Measurements from ENCODE around the gene FOXP1. TPM values are rescaled to one million over a fixed set of nuclear protein-coding genes. Genes with fewer than 3 reads are reported as not detected.

Gene FOXP1
- total RNA-seq, 4 donors from 2014 or later = 169 to 300 (median 202) TPM

- Histone ChIP-seq H3K27me3 (no peaks in the 10 kb centered on the region), H3K36me3 (peaks cover 0 to 5% of the 10 kb centered on the region in 2 donors), H3K4me1 (peaks cover 0 to 45% (median 2%) of the 10 kb centered on the region in 3 donors), H3K4me3 (no peak overlapping the region), H3K9me3 (no peaks in the 10 kb centered on the region), H3K27ac (no peak overlapping the region)
- no peak for ATAC-seq
- whole genome bisulfite sequencing, 2 donors (ENCODE audit: low coverage in 1 of 2) = 91 to 100% methylated on average over 1 to 3 of the region's 3 CpGs
- TF ChIP-seq CTCF (IDR thresholded peaks at IDR 0.05) (no peak), POLR2A (IDR thresholded peaks at IDR 0.05) (no peak), POLR2AphosphoS5 (IDR thresholded peaks at IDR 0.05) (no peak), EP300 (IDR thresholded peaks at IDR 0.05) (no peak)
These were observed 19.7 kb downstream of the FOXP1 start for GRCh38 chr3:71563827-71564226.

GRCh38 chr3:71562938-71563337 lies 20.6 kb downstream of the FOXP1 start:
- H3K36me3 ChIP-seq = peaks cover 0 to 5% of the 10 kb centered on the region in 2 donors
- H3K27me3 ChIP-seq = no peaks in the 10 kb centered on the region
- no peak overlapping the region for H3K4me3 ChIP-seq
- TF ChIP-seq POLR2A (IDR thresholded peaks at IDR 0.05) (no peak), POLR2AphosphoS5 (IDR thresholded peaks at IDR 0.05) (no peak), CTCF (IDR thresholded peaks at IDR 0.05) (no peak), EP300 (IDR thresholded peaks at IDR 0.05) (no peak)
- H3K9me3 ChIP-seq = no peaks in the 10 kb centered on the region
- peaks cover 0 to 37% (median 2%) of the 10 kb centered on the region in 3 donors for H3K4me1 ChIP-seq
- no peak overlapping the region for H3K27ac ChIP-seq
- ATAC-seq = no peak

GRCh38 chr3:71560665-71561064 lies 22.9 kb downstream of the FOXP1 start:
- peaks cover 0 to 4% of the 10 kb centered on the region in 2 donors for H3K36me3 ChIP-seq
- no peak overlapping the region for H3K4me3 ChIP-seq
- TF ChIP-seq POLR2A (IDR thresholded peaks at IDR 0.05) = no peak
- no peak for TF ChIP-seq EP300 (IDR thresholded peaks at IDR 0.05)
- TF ChIP-seq POLR2AphosphoS5 (IDR thresholded peaks at IDR 0.05) = no peak
- no peak for TF ChIP-seq CTCF (IDR thresholded peaks at IDR 0.05)
- no peak for ATAC-seq
- 90 to 93% methylated on average over 1 to 2 of the region's 2 CpGs for WGBS, 2 donors (ENCODE audit: low coverage in 1 of 2)
- H3K4me1 ChIP-seq = peaks cover 0 to 15% (median 2%) of the 10 kb centered on the region in 3 donors
- no peak overlapping the region for H3K27ac ChIP-seq
- no peaks in the 10 kb centered on the region for H3K9me3 ChIP-seq
- no peaks in the 10 kb centered on the region for H3K27me3 ChIP-seq

- H3K36me3 ChIP-seq = no peaks in the 10 kb centered on the region
- WGBS, 2 donors (ENCODE audit: low coverage in 1 of 2) = 83 to 93% methylated on average over 1 to 3 of the region's 4 CpGs
- H3K27me3 ChIP-seq = no peaks in the 10 kb centered on the region
- H3K4me3 ChIP-seq = no peak overlapping the region
- peaks cover 0 to 15% (median 2%) of the 10 kb centered on the region in 3 donors for H3K4me1 ChIP-seq
- ATAC-seq = no peak
- H3K27ac ChIP-seq = no peak overlapping the region
- TF ChIP-seq POLR2AphosphoS5 (IDR thresholded peaks at IDR 0.05) = no peak
- no peak for TF ChIP-seq POLR2A (IDR thresholded peaks at IDR 0.05)
- no peak for TF ChIP-seq CTCF (IDR thresholded peaks at IDR 0.05)
- TF ChIP-seq EP300 (IDR thresholded peaks at IDR 0.05) = no peak
- no peaks in the 10 kb centered on the region for H3K9me3 ChIP-seq
These were observed 23.9 kb downstream of the FOXP1 start for GRCh38 chr3:71559578-71560162.

GRCh38 chr3:71559021-71559420 lies 24.5 kb downstream of the FOXP1 start:
- TF ChIP-seq CTCF (IDR thresholded peaks at IDR 0.05) (no peak), POLR2A (IDR thresholded peaks at IDR 0.05) (no peak), EP300 (IDR thresholded peaks at IDR 0.05) (no peak), POLR2AphosphoS5 (IDR thresholded peaks at IDR 0.05) (no peak)
- 92 to 100% methylated on average over 3 of the region's 3 CpGs for WGBS, 2 donors (ENCODE audit: low coverage in 1 of 2)
- H3K27ac ChIP-seq = no peak overlapping the region
- no peak for ATAC-seq
- H3K36me3 ChIP-seq = no peaks in the 10 kb centered on the region
- H3K4me1 ChIP-seq = peaks cover 0 to 15% (median 2%) of the 10 kb centered on the region in 3 donors
- H3K9me3 ChIP-seq = no peaks in the 10 kb centered on the region
- H3K4me3 ChIP-seq = no peak overlapping the region
- H3K27me3 ChIP-seq = no peaks in the 10 kb centered on the region
